ENCODE data around the gene MAGED4.

MAGED4 gene

DNA sequence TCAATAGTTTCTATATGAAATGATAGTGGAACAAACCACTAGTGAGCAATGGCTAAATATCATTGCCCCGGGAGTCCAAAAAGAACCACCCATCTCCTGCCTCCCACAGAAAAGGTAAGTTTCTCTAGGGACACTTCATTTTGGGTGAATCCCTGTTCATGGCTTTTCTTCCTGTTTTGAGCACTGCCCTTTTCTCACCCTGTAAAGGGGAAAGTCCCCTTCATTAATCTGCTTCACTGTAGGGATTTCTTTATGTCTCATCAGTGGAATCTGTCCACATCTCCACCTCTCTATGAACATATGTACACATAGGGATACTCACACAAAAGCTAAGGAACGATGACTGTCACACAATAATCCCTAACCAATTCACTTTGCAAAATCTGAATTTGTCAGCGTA is 28.6 kb downstream of the MAGED4 start:
- Histone ChIP-seq H3K4me2 (ENCODE audit: low read depth, low read length, poor library complexity, severe bottlenecking) (no peak overlapping the region), H4K20me1 (ENCODE audit: insufficient read depth, low read length, poor library complexity, severe bottlenecking) (no peaks in the 10 kb centered on the region), H3K27me3 (ENCODE audit: insufficient read depth, low read length, poor library complexity, severe bottlenecking) (no peaks in the 10 kb centered on the region), H3K4me3 (ENCODE audit: low read length, poor library complexity, severe bottlenecking) (no peak overlapping the region), H2AFZ (ENCODE audit: low read length) (no peak overlapping the region), H3F3A (ENCODE audit: low read depth) (no peaks in the 10 kb centered on the region), H3K9me2 (replicated peaks; ENCODE audit: low read depth, low read length) (no peaks in the 10 kb centered on the region), H3K4me1 (ENCODE audit: insufficient read depth, low read length, poor library complexity, severe bottlenecking) (no peaks in the 10 kb centered on the region), H3K9me3 (ENCODE audit: insufficient read depth, low read depth, low read length) (no peaks in the 10 kb centered on the region), H3K36me3 (ENCODE audit: insufficient read depth, low read length) (no peaks in the 10 kb centered on the region), H3K9ac (ENCODE audit: low read depth, low read length, poor library complexity, severe bottlenecking) (no peak overlapping the region), H3K79me2 (ENCODE audit: insufficient read depth, low read length) (no peaks in the 10 kb centered on the region)
- TF ChIP-seq, protein P1, sequence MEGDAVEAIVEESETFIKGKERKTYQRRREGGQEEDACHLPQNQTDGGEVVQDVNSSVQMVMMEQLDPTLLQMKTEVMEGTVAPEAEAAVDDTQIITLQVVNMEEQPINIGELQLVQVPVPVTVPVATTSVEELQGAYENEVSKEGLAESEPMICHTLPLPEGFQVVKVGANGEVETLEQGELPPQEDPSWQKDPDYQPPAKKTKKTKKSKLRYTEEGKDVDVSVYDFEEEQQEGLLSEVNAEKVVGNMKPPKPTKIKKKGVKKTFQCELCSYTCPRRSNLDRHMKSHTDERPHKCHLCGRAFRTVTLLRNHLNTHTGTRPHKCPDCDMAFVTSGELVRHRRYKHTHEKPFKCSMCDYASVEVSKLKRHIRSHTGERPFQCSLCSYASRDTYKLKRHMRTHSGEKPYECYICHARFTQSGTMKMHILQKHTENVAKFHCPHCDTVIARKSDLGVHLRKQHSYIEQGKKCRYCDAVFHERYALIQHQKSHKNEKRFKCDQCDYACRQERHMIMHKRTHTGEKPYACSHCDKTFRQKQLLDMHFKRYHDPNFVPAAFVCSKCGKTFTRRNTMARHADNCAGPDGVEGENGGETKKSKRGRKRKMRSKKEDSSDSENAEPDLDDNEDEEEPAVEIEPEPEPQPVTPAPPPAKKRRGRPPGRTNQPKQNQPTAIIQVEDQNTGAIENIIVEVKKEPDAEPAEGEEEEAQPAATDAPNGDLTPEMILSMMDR (conservative IDR thresholded peaks at IDR 0.05; ENCODE audit: low read length) = no peak
- no peak for TF ChIP-seq EZH2phosphoT487 (IDR thresholded peaks at IDR 0.05; ENCODE audit: borderline replicate concordance)

DNA sequence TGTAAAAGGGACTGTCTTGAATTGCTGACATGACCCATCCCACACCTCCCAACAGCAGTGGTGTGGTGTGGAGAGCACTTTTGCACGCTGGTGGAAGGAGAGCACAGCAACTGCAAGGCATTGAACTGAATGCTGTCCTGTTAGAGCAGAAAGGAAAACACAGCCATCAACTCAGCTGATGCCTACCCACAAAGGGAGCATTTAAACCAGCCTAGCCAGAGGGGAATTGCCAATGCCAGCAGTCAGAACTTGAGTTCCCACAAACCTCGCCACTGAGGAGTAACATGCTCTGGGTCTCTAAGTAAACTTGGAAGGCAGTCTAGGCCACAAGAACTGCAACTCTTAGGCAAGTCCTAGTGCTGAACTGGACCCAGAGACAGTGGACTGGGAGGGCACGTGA is 31.9 kb downstream of the MAGED4 start:
- Histone ChIP-seq H3K27me3 (ENCODE audit: insufficient read depth, low read length, poor library complexity, severe bottlenecking) (no peaks in the 10 kb centered on the region), H3K9me2 (replicated peaks; ENCODE audit: low read depth, low read length) (no peaks in the 10 kb centered on the region), H2AFZ (ENCODE audit: low read length) (no peak overlapping the region), H3K79me2 (ENCODE audit: insufficient read depth, low read length) (no peaks in the 10 kb centered on the region), H3K4me2 (ENCODE audit: low read depth, low read length, poor library complexity, severe bottlenecking) (no peak overlapping the region), H3K4me3 (ENCODE audit: low read length, poor library complexity, severe bottlenecking) (no peak overlapping the region), H3K36me3 (ENCODE audit: insufficient read depth, low read length) (no peaks in the 10 kb centered on the region), H3K4me1 (ENCODE audit: insufficient read depth, low read length, poor library complexity, severe bottlenecking) (no peaks in the 10 kb centered on the region), H3K9me3 (ENCODE audit: insufficient read depth, low read depth, low read length) (no peaks in the 10 kb centered on the region), H3F3A (ENCODE audit: low read depth) (no peaks in the 10 kb centered on the region), H4K20me1 (ENCODE audit: insufficient read depth, low read length, poor library complexity, severe bottlenecking) (no peaks in the 10 kb centered on the region), H3K9ac (ENCODE audit: low read depth, low read length, poor library complexity, severe bottlenecking) (no peak overlapping the region)
- TF ChIP-seq, protein P1 (conservative IDR thresholded peaks at IDR 0.05; ENCODE audit: low read length) = no peak
- TF ChIP-seq EZH2phosphoT487 (IDR thresholded peaks at IDR 0.05; ENCODE audit: borderline replicate concordance) = no peak

DNA sequence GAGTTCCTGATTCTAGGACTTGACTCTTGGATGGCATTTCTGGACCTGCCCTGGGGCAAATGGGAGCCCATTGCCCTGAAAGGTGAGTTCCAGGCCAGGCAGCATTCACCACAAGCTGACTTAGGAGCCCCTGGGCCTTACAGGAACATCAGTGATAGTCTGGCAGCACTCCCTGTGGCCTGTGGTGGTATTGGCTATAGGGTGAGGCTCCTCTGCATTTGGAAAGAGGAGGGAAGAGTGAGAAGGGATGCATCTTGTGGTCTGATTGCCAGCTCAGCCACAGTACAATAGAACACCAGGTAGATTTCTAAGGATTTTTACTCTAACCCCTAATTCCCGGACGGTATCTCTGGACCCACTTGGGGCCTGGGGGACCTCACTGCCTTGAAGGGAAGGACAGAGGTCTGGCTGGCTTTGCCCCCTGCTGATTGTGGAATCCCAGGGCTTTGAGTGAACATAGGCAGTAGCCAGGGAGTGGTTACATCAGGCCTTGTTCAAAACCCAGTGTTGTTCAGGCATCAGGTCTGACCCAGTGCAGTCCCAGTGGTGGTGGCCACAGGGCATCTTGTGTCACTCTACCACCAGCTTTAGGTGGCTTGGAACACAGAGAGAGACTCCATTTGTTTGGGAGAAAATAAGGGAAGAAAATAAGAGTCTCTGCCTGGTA is 32.9 kb downstream of the MAGED4 start:
- H3K27me3 ChIP-seq (ENCODE audit: insufficient read depth, low read length, poor library complexity, severe bottlenecking) = no peaks in the 10 kb centered on the region
- no peaks in the 10 kb centered on the region for H3K79me2 ChIP-seq (ENCODE audit: insufficient read depth, low read length)
- H3K9me3 ChIP-seq (ENCODE audit: insufficient read depth, low read depth, low read length) = no peaks in the 10 kb centered on the region
- no peak overlapping the region for H3K9ac ChIP-seq (ENCODE audit: low read depth, low read length, poor library complexity, severe bottlenecking)
- no peaks in the 10 kb centered on the region for H4K20me1 ChIP-seq (ENCODE audit: insufficient read depth, low read length, poor library complexity, severe bottlenecking)
- H3K4me3 ChIP-seq (ENCODE audit: low read length, poor library complexity, severe bottlenecking) = no peak overlapping the region
- H3F3A ChIP-seq (ENCODE audit: low read depth) = no peaks in the 10 kb centered on the region
- no peak for TF ChIP-seq EZH2phosphoT487 (IDR thresholded peaks at IDR 0.05; ENCODE audit: borderline replicate concordance)
- TF ChIP-seq, protein P1 (conservative IDR thresholded peaks at IDR 0.05; ENCODE audit: low read length) = no peak
- H3K36me3 ChIP-seq (ENCODE audit: insufficient read depth, low read length) = no peaks in the 10 kb centered on the region
- H3K4me1 ChIP-seq (ENCODE audit: insufficient read depth, low read length, poor library complexity, severe bottlenecking) = no peaks in the 10 kb centered on the region
- no peak overlapping the region for H3K4me2 ChIP-seq (ENCODE audit: low read depth, low read length, poor library complexity, severe bottlenecking)
- no peaks in the 10 kb centered on the region for H3K9me2 ChIP-seq (replicated peaks; ENCODE audit: low read depth, low read length)
- no peak overlapping the region for H2AFZ ChIP-seq (ENCODE audit: low read length)

Measured in Loucy (cell line).